Tibial nerve (tissue), 4 donors: ENCODE results near the gene PPP4C. TPM values are rescaled to one million over a fixed set of nuclear protein-coding genes. Genes with fewer than 3 reads are reported as not detected.

Experiments
- DNase-seq, 2 donors: peaks; one replicate each; pipeline ENCODE4 v3.0.0-alpha.2; 2019; ENCODE audit warnings: low spot score in 2 of 2
- H3K27ac ChIP-seq, 4 donors: fragments of 200-600 bp; sonication (generic) in 3 of 4; one replicate each; pipeline ENCODE4 v1.5.1; 2017 to 2019; ENCODE audit warnings: mild to moderate bottlenecking in 1 of 4
- H3K27me3 ChIP-seq, 2 donors: fragments of 200-600 bp; sonication (generic) in 1 of 2; one replicate each; pipeline versions ENCODE4 v1.5.1 to v1.6.0; 2017 to 2019
- H3K36me3 ChIP-seq, 3 donors: fragments of 200-600 bp; sonication (generic); one replicate each; pipeline ENCODE4 v1.5.1; 2018 to 2019
- H3K4me1 ChIP-seq, 4 donors: fragments of 200-600 bp; sonication (generic) in 3 of 4; one replicate each; pipeline ENCODE4 v1.5.1; 2017 to 2019
- H3K4me3 ChIP-seq, 4 donors: fragments of 200-600 bp; sonication (generic) in 3 of 4; one replicate each; pipeline ENCODE4 v1.5.1; 2017 to 2019; ENCODE audit warnings: mild to moderate bottlenecking in 1 of 4, moderate library complexity in 1 of 4
- H3K9me3 ChIP-seq, 4 donors: fragments of 200-600 bp; sonication (generic) in 3 of 4; one replicate each; pipeline ENCODE4 v1.5.1; 2017 to 2019
- CTCF ChIP-seq, 5 experiments: fragments of 200-600 bp in 3 of 5; fragments of 450-650 bp in 2 of 5; sonication (generic) in 3 of 5; IDR thresholded peaks; one replicate each; pipeline ENCODE4 v1.5.1; 2016 to 2019; ENCODE audit warnings: antibody characterized with exemption in 5 of 5, mild to moderate bottlenecking in 3 of 5, moderate library complexity in 2 of 5
- EP300 ChIP-seq, 2 donors: sonication (generic); formaldehyde crosslinking; IDR thresholded peaks; one replicate each; pipeline ENCODE4 v1.6.1; 2017; ENCODE audit warnings: antibody characterized with exemption in 2 of 2, mild to moderate bottlenecking in 1 of 2
- POLR2A ChIP-seq, 2 donors: fragments of 450-650 bp; IDR thresholded peaks; one replicate each; pipeline ENCODE4 v1.6.1; 2017; ENCODE audit warnings: antibody characterized with exemption in 2 of 2, mild to moderate bottlenecking in 2 of 2, moderate library complexity in 2 of 2
- WGBS, 2 donors: methylation state at CpG; one replicate each; pipeline ENCODE4 v1.1.5; 2018; 5-methylcytosine and 5-hydroxymethylcytosine counted together
- total RNA-seq, 4 donors: library from RNA; depleted of rRNA; stranded (reverse); fragments of >200 nt; gene quantifications; one replicate each; pipeline ENCODE4 v1.1.0, GENCODE V29; 2016

Gene PPP4C
- total RNA-seq, 4 donors from 2014 or later: 21.1 to 54.3 (median 34.3) TPM

GRCh38 chr16:30083216-30084055, 7.6 kb downstream of the PPP4C start:
- TF ChIP-seq EP300 (IDR thresholded peaks at IDR 0.05) (no peak), POLR2A (IDR thresholded peaks at IDR 0.05) (no peak), CTCF (IDR thresholded peaks at IDR 0.05) (no peak)
- WGBS, 2 donors: 88 to 90% methylated on average over 24 of the region's 24 CpGs
- no peak for DNase-seq
- Histone ChIP-seq H3K9me3 (no peaks in the 10 kb centered on the region), H3K27me3 (no peaks in the 10 kb centered on the region), H3K4me1 (peaks cover 0 to 37% (median 0%) of the 10 kb centered on the region in 4 donors), H3K27ac (no peak overlapping the region), H3K4me3 (no peak overlapping the region), H3K36me3 (peaks cover 7 to 90% (median 22%) of the 10 kb centered on the region in 3 donors)

GRCh38 chr16:30084096-30084815, 8.5 kb downstream of the PPP4C start:
- 80 to 85% methylated on average over 16 to 18 of the region's 18 CpGs for WGBS, 2 donors
- no peaks in the 10 kb centered on the region for H3K9me3 ChIP-seq
- no peak overlapping the region for H3K4me3 ChIP-seq
- H3K4me1 ChIP-seq: peaks cover 0 to 30% (median 0%) of the 10 kb centered on the region in 4 donors
- no peaks in the 10 kb centered on the region for H3K27me3 ChIP-seq
- peak overlapping the region in 2 of 4 donors; percentile 60 to 63 for H3K27ac ChIP-seq
- TF ChIP-seq CTCF (IDR thresholded peaks at IDR 0.05): no peak
- TF ChIP-seq POLR2A (IDR thresholded peaks at IDR 0.05): no peak
- no peak for TF ChIP-seq EP300 (IDR thresholded peaks at IDR 0.05)
- H3K36me3 ChIP-seq: peaks cover 5 to 82% (median 22%) of the 10 kb centered on the region in 3 donors
- no peak for DNase-seq

- Histone ChIP-seq H3K36me3 (peaks cover 5 to 76% (median 22%) of the 10 kb centered on the region in 3 donors), H3K4me3 (no peak overlapping the region), H3K9me3 (no peaks in the 10 kb centered on the region), H3K27ac (peak overlapping the region in 3 of 4 donors; percentile 40 to 63 (median 60)), H3K27me3 (no peaks in the 10 kb centered on the region), H3K4me1 (peaks cover 0 to 25% (median 0%) of the 10 kb centered on the region in 4 donors)
- 42 to 47% methylated on average over 17 of the region's 17 CpGs for WGBS, 2 donors
- no peak for TF ChIP-seq EP300 (IDR thresholded peaks at IDR 0.05)
- TF ChIP-seq POLR2A (IDR thresholded peaks at IDR 0.05): no peak
- TF ChIP-seq CTCF (IDR thresholded peaks at IDR 0.05): no peak
- DNase-seq: peak; percentile 47 to 56
Observed at GRCh38 chr16:30084816-30085159, 9.0 kb downstream of the PPP4C start.

GRCh38 chr16:30085247-30085646, 9.5 kb downstream of the PPP4C start:
- H3K27me3 ChIP-seq: no peaks in the 10 kb centered on the region
- H3K4me3 ChIP-seq: no peak overlapping the region
- WGBS, 2 donors: 44 to 46% methylated on average over 3 of the region's 3 CpGs
- TF ChIP-seq POLR2A (IDR thresholded peaks at IDR 0.05) (no peak), CTCF (IDR thresholded peaks at IDR 0.05) (no peak), EP300 (IDR thresholded peaks at IDR 0.05) (no peak)
- H3K4me1 ChIP-seq: peaks cover 0 to 29% (median 0%) of the 10 kb centered on the region in 4 donors
- peaks cover 5 to 72% (median 22%) of the 10 kb centered on the region in 3 donors for H3K36me3 ChIP-seq
- H3K9me3 ChIP-seq: no peaks in the 10 kb centered on the region
- DNase-seq: no peak
- peak overlapping the region in 3 of 4 donors; percentile 40 to 63 (median 55) for H3K27ac ChIP-seq

GRCh38 chr16:30085820-30086219, 10.0 kb downstream of the PPP4C start:
- H3K9me3 ChIP-seq: no peaks in the 10 kb centered on the region
- peaks cover 5 to 68% (median 22%) of the 10 kb centered on the region in 3 donors for H3K36me3 ChIP-seq
- H3K27ac ChIP-seq: peak overlapping the region; percentile 15 to 63 (median 48)
- H3K4me3 ChIP-seq: no peak overlapping the region
- H3K4me1 ChIP-seq: peaks cover 0 to 35% (median 3%) of the 10 kb centered on the region in 4 donors
- no peaks in the 10 kb centered on the region for H3K27me3 ChIP-seq
- WGBS, 2 donors: 60 to 64% methylated on average over 6 of the region's 6 CpGs
- TF ChIP-seq CTCF (IDR thresholded peaks at IDR 0.05): no peak
- TF ChIP-seq EP300 (IDR thresholded peaks at IDR 0.05): no peak
- no peak for TF ChIP-seq POLR2A (IDR thresholded peaks at IDR 0.05)
- no peak for DNase-seq
